ENCODE results near the gene CCND3.
"Not testable (repeated sequence)": the region's sequence is repeated elsewhere in the genome, so short reads cannot be mapped to it uniquely, and the experiment has no call there.

Gene CCND3

DNA sequence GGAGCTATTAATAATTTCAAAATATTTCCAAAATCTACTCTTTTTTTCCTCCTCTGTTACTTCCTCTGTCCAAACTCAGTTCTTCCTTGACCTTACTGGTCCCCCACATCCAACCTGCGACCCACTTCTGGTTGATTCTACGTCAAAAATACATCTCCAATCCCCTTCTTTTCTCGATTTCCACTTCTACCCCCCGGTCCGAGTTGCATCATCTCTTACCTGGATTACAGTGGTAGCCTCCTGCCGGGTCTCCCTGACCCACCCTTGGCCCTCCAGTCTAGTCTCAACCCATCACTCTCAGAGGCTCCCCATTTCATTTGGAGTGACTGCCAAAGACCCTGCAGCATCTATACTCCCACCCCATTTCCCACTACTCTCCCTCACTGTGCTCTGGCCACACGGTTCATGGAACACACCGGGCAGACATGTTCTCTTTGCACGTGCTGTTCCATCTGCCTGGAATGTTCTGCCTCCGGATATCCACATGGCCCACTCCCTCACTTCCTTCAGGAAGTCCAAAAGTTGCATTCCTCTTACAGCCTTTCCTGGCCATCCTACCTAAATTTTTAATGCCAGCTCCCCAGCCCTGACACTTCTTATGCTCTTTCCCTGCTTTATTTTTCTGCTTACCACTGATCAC lies 6.1 kb upstream of the CCND3 start:
- DNase-seq, result no peak

- no peak for DNase-seq
Observed at GRCh38 chr6:41943456-41943855, 1.8 kb upstream of the CCND3 start.

- not testable (repeated sequence) for DNase-seq
Observed at GRCh38 chr6:41942882-41943281, 1.3 kb upstream of the CCND3 start.

- DNase-seq, result peak; percentile 35
Observed at GRCh38 chr6:41942067-41942851, 651 bp upstream of the CCND3 start.

DNA sequence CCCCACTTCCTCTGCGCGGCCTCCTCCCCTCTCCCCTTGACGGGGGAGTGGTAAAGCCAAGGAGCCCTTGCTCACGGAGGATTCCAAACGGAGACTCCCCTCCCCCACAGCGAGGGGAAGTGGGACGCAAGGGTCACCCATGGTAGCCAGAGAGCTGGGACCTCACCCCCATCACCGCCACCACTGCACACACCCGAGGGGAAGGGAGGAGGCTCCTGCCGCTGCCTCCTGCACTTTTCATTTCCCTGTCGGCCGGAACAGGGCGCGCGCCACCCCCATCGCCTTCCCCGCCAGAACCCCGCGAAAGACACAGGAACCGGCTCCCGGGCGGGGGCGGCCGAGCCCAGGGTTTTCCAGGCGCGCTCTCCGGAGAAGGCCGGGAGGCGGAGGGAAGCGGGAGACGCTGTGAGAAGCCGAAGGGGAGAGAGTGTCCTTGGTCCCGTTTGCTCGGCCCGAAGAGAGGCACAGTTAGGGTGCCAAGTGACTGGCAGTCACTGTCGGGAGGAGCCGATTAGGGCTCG lies 789 bp downstream of the CCND3 start:
- DNase-seq, result peak; percentile 45

DNA sequence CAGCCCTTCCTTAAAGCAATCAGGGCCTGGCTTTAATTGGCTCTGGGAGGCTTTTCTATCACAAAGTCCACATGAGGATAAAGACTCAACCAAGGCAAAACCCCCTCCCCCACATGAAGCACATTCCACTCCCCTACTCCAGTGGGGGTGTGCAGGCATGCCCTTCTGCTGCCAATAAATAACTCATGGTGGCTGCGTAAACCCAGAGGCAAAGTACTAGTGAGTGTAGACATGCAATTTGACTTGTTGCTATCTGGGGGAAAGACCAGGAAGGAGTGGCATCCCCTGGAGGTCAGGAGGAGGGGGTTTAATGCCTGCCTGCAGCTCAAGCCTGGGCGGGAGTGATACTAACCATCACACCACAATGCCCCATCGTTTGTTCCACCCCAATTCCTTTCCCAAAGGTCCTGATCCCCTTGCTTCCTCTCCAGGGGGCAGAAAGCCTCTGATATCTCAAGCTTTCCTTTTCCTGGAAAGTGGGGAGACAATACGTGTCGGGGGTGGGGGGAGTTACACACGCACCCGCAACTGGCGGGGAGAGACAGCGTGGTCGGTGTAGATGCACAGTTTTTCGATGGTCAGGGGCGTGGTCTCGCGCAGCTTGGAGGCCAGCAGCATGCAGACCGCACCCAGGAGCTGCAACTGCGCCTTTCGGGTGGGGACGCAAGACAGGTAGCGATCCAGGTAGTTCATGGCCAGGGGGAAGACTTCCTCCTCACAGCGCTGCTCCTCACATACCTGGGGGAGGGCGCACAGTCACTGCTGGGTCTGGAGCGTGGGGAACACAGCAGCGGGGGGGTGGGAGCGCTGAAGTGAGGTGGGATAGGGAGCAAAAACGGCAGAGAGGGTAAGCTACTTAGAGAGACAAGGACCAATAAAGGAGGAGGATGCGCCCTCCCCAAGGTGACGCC lies 1.5 kb downstream of the CCND3 start:
- DNase-seq, result no peak

DNA sequence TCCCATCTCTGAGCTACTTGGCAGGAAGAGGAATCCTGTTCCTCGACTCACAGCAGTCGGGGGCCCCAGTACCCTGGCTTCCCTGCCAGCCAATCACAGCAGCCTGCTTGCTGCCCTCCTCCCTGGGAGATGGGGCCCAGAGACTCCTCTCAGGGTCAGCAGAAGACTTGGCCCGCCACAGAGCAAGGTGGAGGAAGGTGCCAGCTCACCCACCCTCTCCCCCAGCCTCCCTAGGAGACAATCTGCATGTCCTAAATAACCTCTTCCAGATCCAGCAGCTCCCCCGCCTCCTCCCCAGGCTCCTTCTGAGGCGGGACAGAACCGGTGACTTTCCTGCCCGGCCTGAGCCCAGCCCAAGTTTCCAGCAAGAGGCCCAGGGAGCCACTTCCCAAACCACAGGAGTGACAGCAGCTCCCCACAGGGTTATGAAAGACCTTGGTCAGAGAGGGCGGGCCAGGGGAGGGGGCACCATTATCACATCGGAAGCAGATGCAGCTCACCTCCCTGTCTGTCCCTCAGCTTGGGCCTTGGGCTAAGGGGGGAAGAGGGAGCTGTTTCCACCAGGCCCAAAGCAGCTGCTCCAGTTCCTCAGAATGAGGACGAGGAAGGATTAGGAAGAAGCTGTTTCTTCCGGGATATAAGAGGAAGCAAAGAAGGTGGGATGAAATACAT lies 2.3 kb downstream of the CCND3 start:
- no peak for DNase-seq

DNA sequence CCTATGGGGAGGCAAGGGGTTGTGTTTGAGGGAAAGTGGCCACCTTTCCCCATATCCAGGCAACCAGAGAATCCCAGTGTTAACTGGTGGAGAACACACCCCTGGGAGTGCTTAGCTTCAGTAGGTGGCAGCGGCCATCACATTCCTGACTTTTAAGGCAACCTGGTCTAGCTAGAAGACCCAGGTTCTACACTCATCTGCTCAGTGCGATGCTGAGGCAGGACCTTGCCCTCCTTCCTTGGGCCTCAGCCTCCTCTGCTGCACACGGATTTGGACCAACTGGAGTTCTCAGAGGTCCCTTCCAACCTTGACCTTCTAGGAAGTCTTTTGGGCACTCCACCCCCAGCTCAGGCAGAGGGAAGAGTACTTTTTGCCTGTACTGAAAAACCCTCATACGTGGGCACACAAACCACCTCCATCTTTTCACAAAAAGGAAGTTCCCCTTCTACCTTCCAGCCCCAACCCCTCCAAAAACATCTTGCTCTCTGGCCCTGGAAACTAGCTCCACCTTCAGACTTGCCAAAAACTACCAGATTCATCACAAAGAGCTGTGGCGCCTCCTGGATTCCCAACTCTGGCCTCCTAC lies 2.9 kb downstream of the CCND3 start:
- DNase-seq, result no peak

GRCh38 chr6:41937861-41938574 lies 3.6 kb downstream of the CCND3 start:
- DNase-seq, result peak; percentile 51

GRCh38 chr6:41937472-41937860 lies 4.1 kb downstream of the CCND3 start:
- no peak for DNase-seq

GRCh38 chr6:41936073-41936837 lies 5.4 kb downstream of the CCND3 start:
- peak; percentile 55 for DNase-seq

DNA sequence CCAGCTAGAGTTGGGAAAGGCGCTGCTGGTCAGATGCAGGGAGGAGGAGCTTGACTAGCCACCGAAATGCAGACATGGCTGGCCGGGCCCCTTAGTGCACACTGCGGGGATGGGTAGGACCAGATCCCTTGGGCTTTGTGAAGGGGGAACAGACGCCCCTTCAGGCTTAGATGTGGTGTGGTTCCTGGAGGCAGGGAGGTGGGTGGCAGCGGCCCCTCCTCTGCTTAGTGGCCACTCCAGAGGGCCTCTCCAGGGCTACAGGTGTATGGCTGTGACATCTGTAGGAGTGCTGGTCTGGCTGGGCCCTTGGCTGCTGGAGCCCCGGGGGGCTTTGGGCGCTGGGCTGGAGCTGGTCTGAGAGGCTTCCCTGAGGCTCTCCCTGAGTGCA lies 5.9 kb downstream of the CCND3 start:
- no peak for DNase-seq

DNA sequence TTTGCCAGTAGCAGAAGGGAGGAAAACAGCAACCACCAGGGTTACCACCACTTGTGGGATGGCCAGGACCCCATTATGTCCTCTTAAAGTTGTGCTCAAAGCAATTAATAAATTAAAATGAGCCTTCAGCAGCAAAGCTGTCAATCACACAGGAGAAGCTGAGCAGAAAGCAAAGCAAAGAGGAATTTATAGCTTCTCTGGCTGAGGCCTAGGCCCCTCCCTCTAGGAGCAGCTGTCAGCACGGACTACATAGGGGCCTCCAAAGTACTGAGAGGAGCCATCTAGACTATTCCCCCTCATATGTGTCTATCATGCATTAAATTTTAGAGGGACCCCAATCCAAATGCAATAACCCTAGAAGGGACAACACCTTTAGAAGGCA lies 6.4 kb downstream of the CCND3 start:
- no peak for DNase-seq

DNA sequence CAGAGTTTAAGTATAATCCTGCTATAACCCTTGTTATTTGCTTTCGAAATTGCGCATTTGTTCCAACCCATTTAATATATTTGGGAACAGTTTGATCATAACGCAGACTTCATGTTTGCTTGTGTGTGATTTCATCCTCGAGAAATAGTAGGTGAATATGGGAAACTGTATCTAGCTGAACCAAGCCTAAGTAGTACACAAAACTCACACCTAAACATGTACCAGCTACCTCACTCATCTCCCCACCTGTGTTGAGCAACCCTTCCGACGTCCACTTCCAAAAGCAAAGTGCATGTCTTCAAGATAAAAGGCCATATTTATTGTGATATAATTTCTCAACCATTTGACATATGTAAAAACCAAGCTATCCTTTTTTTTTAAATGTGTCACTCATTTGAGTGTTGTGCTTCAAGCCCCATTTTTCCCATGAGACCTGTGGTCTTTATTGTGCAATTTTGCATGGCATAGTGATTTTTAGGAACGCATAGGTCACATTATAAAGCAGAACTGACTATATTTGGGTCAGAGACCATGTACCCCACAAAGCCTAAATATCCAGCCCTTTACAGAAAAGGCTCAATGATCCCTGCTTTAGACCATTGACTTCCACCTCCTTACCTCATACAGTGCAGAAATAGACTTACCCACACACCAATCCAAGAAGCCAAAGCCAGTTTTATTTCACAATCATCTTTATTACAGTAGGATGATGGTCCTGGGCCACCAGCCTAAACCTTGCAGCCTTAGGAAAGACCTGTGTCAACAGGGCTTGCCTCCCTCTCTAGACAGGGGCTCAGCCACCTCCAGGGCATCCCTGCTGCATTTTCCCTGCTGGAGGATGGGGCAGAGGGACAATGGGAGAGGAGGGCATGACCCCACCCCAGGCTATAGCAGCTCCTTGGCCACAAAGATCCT lies 7.1 kb downstream of the CCND3 start:
- DNase-seq, result no peak

GRCh38 chr6:41932378-41932777 lies 9.2 kb downstream of the CCND3 start:
- DNase-seq, result no peak

DNA sequence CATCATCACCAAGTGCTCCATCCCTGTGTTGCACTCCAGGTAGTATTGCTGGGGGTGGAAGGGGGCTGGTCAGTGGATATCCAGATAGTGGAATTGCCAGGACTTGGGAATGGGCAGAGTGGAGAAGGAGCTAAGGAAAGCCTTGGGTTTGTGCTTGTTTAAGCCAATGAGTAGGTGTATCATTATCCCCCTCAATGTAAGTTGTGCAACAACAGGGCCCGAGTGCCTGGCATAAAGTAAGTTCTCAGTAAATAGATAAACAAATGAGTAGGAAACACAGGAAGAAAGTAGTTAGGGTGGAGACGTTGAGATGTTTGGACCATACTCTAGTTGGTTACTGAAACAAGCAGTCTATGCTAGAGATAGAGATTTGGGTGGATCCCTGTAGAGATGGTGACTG lies 9.8 kb downstream of the CCND3 start:
- no peak for DNase-seq

- no peak for DNase-seq
Observed at GRCh38 chr6:41929924-41930323, 11.7 kb downstream of the CCND3 start.

DNA sequence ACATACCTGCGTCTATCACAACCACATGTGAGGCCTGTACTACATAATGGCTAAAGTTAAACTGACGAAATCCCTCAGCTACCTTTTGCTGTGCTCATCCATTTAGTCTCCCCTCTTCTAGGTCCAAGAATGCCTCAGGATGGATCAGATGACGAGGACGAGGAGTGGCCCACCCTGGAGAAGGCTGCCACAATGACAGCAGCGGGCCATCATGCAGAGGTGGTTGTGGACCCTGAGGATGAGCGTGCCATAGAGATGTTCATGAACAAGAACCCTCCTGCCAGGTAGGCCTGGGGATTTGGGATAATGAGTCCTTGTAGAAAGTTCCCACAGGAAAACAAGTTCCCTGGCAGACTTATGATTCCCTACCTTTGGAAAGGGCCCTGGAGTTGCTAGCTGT lies 14.4 kb downstream of the CCND3 start:
- DNase-seq, result no peak

DNA sequence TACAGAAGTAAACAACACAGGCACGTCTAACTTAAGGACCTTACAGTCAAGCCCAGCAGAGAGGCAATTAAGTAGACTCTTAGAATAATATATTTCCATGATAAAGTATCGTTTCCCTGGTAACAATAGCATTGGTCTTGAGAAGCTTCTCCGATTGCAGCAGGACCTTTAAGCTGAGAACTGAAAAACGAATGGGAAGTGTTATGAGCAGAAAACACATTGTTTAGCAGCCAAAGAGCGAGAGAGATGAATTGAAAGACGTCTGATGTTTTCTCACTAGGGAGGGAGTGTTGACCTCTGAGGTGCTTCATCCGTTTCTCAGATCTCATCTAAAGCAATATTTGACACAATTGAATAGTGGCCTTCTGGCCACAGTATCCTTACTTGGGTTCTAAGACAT lies 19.5 kb downstream of the CCND3 start:
- DNase-seq, result no peak

DNA sequence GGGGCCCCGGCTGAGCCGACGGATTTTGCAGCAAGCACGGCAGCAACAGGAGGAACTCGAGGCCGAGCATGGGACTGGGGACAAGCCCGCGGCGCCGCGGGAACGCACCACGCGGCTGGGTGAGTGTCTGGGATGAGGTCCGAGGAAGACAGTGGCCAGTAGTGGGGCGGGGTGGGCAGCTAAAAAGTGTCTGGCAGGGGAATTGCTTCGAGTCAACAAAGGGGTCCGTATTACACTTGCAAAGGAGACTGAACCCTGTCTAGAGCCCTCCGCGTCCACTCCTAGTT lies 20.0 kb downstream of the CCND3 start:
- DNase-seq, result no peak

All from effector CD4-positive, alpha-beta T cell (primary cell).